Peyer's patch (tissue), 4 donors: ENCODE results near the gene LRTM2. TPM values are rescaled to one million over a fixed set of nuclear protein-coding genes. Genes with fewer than 3 reads are reported as not detected.

Source experiments
- DNase-seq, 3 donors: peaks; one replicate each; pipeline ENCODE4 v3.0.0-alpha.2; 2017 to 2019
- H3K27ac ChIP-seq, 4 donors: fragments of 200-600 bp; sonication (generic); one replicate each; pipeline ENCODE4 v1.5.1; 2016 to 2019
- H3K27me3 ChIP-seq, 2 donors: fragments of 200-600 bp; sonication (generic); one replicate each; pipeline ENCODE4 v1.5.1; 2019
- H3K36me3 ChIP-seq, 3 donors: fragments of 200-600 bp; sonication (generic); one replicate each; pipeline ENCODE4 v1.5.1; 2016 to 2019
- H3K4me1 ChIP-seq, 4 donors: fragments of 200-600 bp; sonication (generic); one replicate each; pipeline ENCODE4 v1.5.1; 2016 to 2019
- H3K4me3 ChIP-seq, 4 donors: fragments of 200-600 bp; sonication (generic); 1 replicate in 3 of 4; 2 replicates in 1 of 4; pipeline ENCODE4 v1.5.1; 2016 to 2019; ENCODE audit warnings: mild to moderate bottlenecking in 1 of 4
- H3K9me3 ChIP-seq, 4 donors: fragments of 200-600 bp; sonication (generic); one replicate each; pipeline ENCODE4 v1.5.1; 2016 to 2019; ENCODE audit warnings: mild to moderate bottlenecking in 1 of 4
- POLR2A ChIP-seq, 2 donors: fragments of 450-650 bp; IDR thresholded peaks; one replicate each; pipeline ENCODE4 v1.5.1; 2017; ENCODE audit warnings: antibody characterized with exemption in 2 of 2, mild to moderate bottlenecking in 2 of 2, moderate library complexity in 2 of 2
- total RNA-seq, 4 donors: library from RNA; depleted of rRNA; stranded (reverse); fragments of >200 nt; gene quantifications; one replicate each; pipeline ENCODE4 v1.1.0, GENCODE V29; 2016
- TF ChIP-seq, protein P1 (sequence below), 6 experiments: fragments of 450-650 bp in 4 of 6; fragments of 200-600 bp in 2 of 6; sonication (generic) in 1 of 6; IDR thresholded peaks; one replicate each; pipeline ENCODE4 v1.5.1; 2017 to 2019; ENCODE audit warnings: antibody characterized with exemption in 6 of 6, mild to moderate bottlenecking in 3 of 6, moderate library complexity in 1 of 6

LRTM2 gene
- total RNA-seq, 4 donors from 2014 or later: not detected

DNA sequence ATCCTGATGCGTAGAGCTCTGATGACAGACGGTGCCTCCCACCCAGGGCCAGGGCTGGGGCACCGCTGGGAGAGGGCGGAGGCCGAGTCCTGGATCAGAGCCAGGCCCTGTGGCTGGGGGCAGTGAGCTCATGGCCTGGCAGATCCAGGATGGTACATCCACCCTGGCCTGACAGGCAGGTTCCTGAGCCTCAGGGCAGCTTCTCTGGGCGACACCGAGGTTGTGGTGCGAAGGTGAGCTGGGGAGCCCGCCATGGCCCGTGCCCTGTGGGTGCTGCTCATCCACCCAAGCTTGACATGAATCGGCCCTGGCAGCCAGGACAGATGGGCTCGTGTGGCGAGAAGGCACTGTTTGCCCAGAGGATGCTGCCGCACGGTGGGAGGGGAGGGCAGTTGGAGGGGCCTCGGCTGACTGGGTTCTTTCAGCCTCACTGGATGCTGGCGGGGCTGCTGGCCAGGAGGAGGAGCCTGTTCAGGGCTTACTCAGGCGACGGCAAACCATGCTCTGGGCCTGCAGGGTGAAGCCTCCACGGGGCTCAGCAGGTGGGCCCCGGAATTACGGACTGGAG, 16.6 kb downstream of the LRTM2 start:
- TF ChIP-seq, protein P1, sequence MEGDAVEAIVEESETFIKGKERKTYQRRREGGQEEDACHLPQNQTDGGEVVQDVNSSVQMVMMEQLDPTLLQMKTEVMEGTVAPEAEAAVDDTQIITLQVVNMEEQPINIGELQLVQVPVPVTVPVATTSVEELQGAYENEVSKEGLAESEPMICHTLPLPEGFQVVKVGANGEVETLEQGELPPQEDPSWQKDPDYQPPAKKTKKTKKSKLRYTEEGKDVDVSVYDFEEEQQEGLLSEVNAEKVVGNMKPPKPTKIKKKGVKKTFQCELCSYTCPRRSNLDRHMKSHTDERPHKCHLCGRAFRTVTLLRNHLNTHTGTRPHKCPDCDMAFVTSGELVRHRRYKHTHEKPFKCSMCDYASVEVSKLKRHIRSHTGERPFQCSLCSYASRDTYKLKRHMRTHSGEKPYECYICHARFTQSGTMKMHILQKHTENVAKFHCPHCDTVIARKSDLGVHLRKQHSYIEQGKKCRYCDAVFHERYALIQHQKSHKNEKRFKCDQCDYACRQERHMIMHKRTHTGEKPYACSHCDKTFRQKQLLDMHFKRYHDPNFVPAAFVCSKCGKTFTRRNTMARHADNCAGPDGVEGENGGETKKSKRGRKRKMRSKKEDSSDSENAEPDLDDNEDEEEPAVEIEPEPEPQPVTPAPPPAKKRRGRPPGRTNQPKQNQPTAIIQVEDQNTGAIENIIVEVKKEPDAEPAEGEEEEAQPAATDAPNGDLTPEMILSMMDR (IDR thresholded peaks at IDR 0.05): no peak
- TF ChIP-seq POLR2A (IDR thresholded peaks at IDR 0.05): no peak

DNA sequence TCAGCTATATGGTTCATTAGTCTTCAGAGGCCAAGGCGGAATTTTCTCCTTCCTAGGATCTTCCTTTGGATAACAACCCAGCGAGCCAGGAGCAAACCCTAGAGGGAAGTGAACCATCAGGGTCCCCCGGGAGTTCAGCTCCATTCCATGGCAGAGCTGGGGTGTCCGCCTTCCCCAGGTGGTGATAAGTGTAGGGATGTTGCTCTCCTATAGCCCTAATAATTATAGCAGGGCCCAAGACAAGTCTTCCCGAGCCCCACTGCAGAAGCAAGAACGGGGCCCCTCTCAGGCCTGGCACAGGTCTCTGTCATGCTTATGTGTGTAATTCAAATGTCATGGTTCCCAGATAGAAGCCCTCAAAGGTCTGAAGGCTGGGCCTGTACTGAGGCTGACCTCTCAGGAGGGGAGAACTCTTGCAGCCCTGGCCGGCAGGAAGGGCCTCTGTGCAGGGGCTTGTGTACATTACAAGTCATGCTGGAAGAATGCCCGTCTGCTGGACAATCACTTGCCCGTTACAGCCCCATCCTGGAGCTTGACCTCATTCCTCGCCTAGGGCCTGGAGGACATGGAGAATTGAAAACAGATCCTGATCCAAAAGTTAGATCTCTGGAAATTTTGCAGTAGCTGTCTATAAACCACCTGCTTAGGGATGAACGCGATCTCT, 17.3 kb downstream of the LRTM2 start:
- TF ChIP-seq, protein P1 (IDR thresholded peaks at IDR 0.05): no peak
- no peak for TF ChIP-seq POLR2A (IDR thresholded peaks at IDR 0.05)
- peak in 1 of 3 donors; percentile 20 for DNase-seq
- Histone ChIP-seq H3K36me3 (no peaks in the 10 kb centered on the region), H3K9me3 (no peaks in the 10 kb centered on the region), H3K4me1 (no peaks in the 10 kb centered on the region), H3K27ac (no peak overlapping the region), H3K4me3 (no peak overlapping the region), H3K27me3 (no peaks in the 10 kb centered on the region)

More for the DNA sequence above, 16.6 kb downstream of the LRTM2 start:
- H3K4me3 ChIP-seq: no peak overlapping the region
- no peaks in the 10 kb centered on the region for H3K36me3 ChIP-seq
- H3K9me3 ChIP-seq: no peaks in the 10 kb centered on the region
- no peaks in the 10 kb centered on the region for H3K27me3 ChIP-seq
- H3K4me1 ChIP-seq: no peaks in the 10 kb centered on the region
- H3K27ac ChIP-seq: no peak overlapping the region
- DNase-seq: peak in 1 of 3 donors; percentile 34

DNA sequence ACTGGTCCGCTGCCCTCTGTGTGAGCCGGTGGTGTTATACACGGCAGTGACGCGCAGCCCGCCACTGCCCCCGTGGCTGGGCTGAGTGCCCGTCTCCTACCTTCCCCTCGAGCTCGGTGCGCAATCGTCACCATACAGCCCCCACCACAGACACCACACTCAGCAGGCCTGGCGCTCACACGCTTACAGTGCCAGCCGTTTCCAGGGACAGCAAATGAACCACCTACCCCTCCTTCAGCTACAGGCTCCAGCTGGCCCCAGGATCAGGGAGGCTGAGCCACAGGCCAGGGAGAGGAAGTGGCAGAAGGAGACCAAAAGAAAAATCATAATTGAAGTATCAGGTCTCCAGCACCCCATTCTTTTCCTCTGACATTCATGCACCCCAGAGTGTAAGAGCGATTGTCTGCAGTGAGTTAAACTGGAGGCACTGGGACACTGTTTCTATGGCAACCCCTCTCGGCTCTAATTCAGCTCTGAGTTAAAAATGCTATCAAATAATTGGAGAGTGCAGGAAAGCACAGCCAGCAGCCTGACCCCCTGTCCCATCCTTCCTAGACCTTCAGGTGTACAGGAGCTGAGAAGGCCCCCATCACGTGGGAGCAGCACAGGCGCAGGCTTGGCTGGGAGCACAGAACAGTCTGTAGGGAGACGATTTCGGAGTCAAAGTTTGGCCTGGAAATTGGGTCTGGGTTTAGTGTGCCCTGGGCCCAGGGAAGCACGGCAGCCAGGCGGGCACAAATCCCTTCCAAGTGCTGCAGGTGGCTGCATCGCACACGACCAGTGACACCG, 18.0 kb downstream of the LRTM2 start:
- Histone ChIP-seq H3K9me3 (no peaks in the 10 kb centered on the region), H3K36me3 (no peaks in the 10 kb centered on the region), H3K27me3 (no peaks in the 10 kb centered on the region), H3K4me1 (no peaks in the 10 kb centered on the region), H3K4me3 (no peak overlapping the region), H3K27ac (no peak overlapping the region)
- peak in 1 of 3 donors; percentile 29 for DNase-seq
- TF ChIP-seq POLR2A (IDR thresholded peaks at IDR 0.05): no peak
- TF ChIP-seq, protein P1 (IDR thresholded peaks at IDR 0.05): no peak

DNA sequence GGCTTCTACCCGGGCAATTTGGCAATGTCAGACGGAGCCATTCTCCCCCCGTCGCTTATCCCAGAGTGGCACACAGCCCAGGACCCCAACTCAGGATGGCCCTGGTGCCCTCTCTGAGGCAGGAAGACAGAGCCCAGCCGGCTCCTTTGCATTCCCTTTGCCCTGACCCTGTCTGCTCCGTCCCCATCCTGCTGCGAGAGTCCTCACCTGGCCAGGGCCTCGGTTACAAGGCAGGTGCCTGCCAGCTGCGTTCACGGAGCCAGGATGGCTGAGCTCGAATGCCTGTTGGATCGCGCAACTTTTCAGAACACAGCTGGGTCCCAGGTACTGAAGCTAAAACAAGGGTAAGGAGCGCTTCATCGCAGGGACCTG, 18.6 kb downstream of the LRTM2 start:
- H3K27ac ChIP-seq: no peak overlapping the region
- no peaks in the 10 kb centered on the region for H3K36me3 ChIP-seq
- DNase-seq: peak in 1 of 3 donors; percentile 34
- no peaks in the 10 kb centered on the region for H3K27me3 ChIP-seq
- H3K4me1 ChIP-seq: no peaks in the 10 kb centered on the region
- no peak overlapping the region for H3K4me3 ChIP-seq
- no peaks in the 10 kb centered on the region for H3K9me3 ChIP-seq
- TF ChIP-seq, protein P1 (IDR thresholded peaks at IDR 0.05): no peak
- no peak for TF ChIP-seq POLR2A (IDR thresholded peaks at IDR 0.05)

DNA sequence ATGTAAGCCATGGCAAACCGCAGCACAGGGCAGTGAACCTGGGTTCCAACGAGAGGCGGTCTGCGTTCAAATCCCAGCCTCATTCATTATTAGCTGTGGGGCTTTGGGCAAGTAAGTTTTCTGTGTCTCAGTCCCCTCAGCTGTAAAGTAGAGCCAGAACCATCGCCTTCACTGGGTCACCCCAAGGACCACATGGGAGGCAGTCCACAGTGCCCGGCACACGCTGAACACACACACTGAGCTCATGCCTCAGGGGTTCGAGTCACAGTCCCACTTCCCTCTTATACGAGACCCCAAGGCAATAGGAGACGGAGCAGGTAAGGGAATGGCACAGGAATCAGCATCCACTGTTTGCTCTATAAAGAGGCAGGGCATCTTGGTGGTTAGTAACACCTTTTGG, 19.1 kb downstream of the LRTM2 start:
- Histone ChIP-seq H3K36me3 (no peaks in the 10 kb centered on the region), H3K4me1 (no peaks in the 10 kb centered on the region), H3K27me3 (no peaks in the 10 kb centered on the region), H3K27ac (no peak overlapping the region), H3K9me3 (no peaks in the 10 kb centered on the region), H3K4me3 (no peak overlapping the region)
- no peak for DNase-seq
- TF ChIP-seq POLR2A (IDR thresholded peaks at IDR 0.05): no peak
- TF ChIP-seq, protein P1 (IDR thresholded peaks at IDR 0.05): no peak
